Skin of body (tissue), 2 donors: ENCODE results near the gene MAST4. TPM values are rescaled to one million over a fixed set of nuclear protein-coding genes. Genes with fewer than 3 reads are reported as not detected.
"Not testable (repeated sequence)": the region's sequence is repeated elsewhere in the genome, so short reads cannot be mapped to it uniquely, and the experiment has no call there.

Experiments
- DNase-seq: peaks from one replicate; lab custom pipeline; 2025; lab: John Stamatoyannopoulos, UW
- total RNA-seq: library from RNA; depleted of rRNA; stranded (reverse); fragments of >200 nt; gene quantifications from one replicate; pipeline ENCODE4 v1.2.3, GENCODE V29; 2014

The MAST4 gene
- total RNA-seq, 1 donor from 2014 or later, result 39.6 TPM

- no peak for DNase-seq
Observed at GRCh38 chr5:67118050-67118620, 521.9 kb downstream of the MAST4 start.

- DNase-seq, result no peak
Observed at GRCh38 chr5:67119010-67119409, 522.8 kb downstream of the MAST4 start.

- DNase-seq, result no peak
Observed at GRCh38 chr5:67120032-67120431, 523.8 kb downstream of the MAST4 start.

- no peak for DNase-seq
Observed at GRCh38 chr5:67123819-67124218, 527.6 kb downstream of the MAST4 start.

- no peak for DNase-seq
Observed at GRCh38 chr5:67124556-67124955, 528.4 kb downstream of the MAST4 start.

- DNase-seq, result not testable (repeated sequence)
Observed at GRCh38 chr5:67127347-67127895, 531.2 kb downstream of the MAST4 start.

- no peak for DNase-seq
Observed at GRCh38 chr5:67129768-67130167, 533.6 kb downstream of the MAST4 start.

- DNase-seq, result no peak
Observed at GRCh38 chr5:67133217-67133616, 537.0 kb downstream of the MAST4 start.

- no peak for DNase-seq
Observed at GRCh38 chr5:67133776-67134175, 537.6 kb downstream of the MAST4 start.

GRCh38 chr5:67135381-67135984 is 539.3 kb downstream of the MAST4 start:
- no peak for DNase-seq

- no peak for DNase-seq
Observed at GRCh38 chr5:67139030-67139429, 542.8 kb downstream of the MAST4 start.

- no peak for DNase-seq
Observed at GRCh38 chr5:67140413-67140812, 544.2 kb downstream of the MAST4 start.

- DNase-seq, result no peak
Observed at GRCh38 chr5:67141644-67142043, 545.5 kb downstream of the MAST4 start.

GRCh38 chr5:67142816-67143215 is 546.6 kb downstream of the MAST4 start:
- DNase-seq, result no peak

- no peak for DNase-seq
Observed at GRCh38 chr5:67143549-67143948, 547.4 kb downstream of the MAST4 start.

GRCh38 chr5:67144183-67144639 is 548.0 kb downstream of the MAST4 start:
- no peak for DNase-seq

GRCh38 chr5:67146574-67146973 is 550.4 kb downstream of the MAST4 start:
- DNase-seq, result peak; percentile 58

GRCh38 chr5:67146981-67147380 is 550.8 kb downstream of the MAST4 start:
- DNase-seq, result no peak

- no peak for DNase-seq
Observed at GRCh38 chr5:67147760-67148159, 551.6 kb downstream of the MAST4 start.

GRCh38 chr5:67149057-67149950 is 553.1 kb downstream of the MAST4 start:
- DNase-seq, result no peak

- DNase-seq, result peak; percentile 25
Observed at GRCh38 chr5:67149951-67150523, 553.8 kb downstream of the MAST4 start.

GRCh38 chr5:67152400-67152799 is 556.2 kb downstream of the MAST4 start:
- DNase-seq, result no peak
